Thymus (tissue), 11 donors: ENCODE results near the gene ADRA2B. TPM values are rescaled to one million over a fixed set of nuclear protein-coding genes. Genes with fewer than 3 reads are reported as not detected.
"Not testable (repeated sequence)": the region's sequence is repeated elsewhere in the genome, so short reads cannot be mapped to it uniquely, and the experiment has no call there.

Source experiments
- DNase-seq, 9 donors: peaks; one replicate each; pipeline ENCODE4 v3.0.0-alpha.2; 2013; ENCODE audit warnings: low spot score in 9 of 9, low read depth in 6 of 9, missing footprints in 1 of 9
- H3K27ac ChIP-seq, 2 donors: one replicate each; pipeline ENCODE4 v1.5.1; 2013; ENCODE audit warnings: control low read depth in 1 of 2, low read depth in 1 of 2, low read length in 1 of 2, mild to moderate bottlenecking in 1 of 2, moderate library complexity in 1 of 2
- H3K27me3 ChIP-seq, 2 donors: one replicate each; pipeline ENCODE4 v1.5.1; 2013; ENCODE audit warnings: low read length in 1 of 2; ENCODE audit not compliant: control insufficient read depth in 2 of 2, insufficient read depth in 1 of 2
- H3K36me3 ChIP-seq, 2 donors: one replicate each; pipeline ENCODE4 v1.5.1; 2013; ENCODE audit warnings: low read length in 1 of 2, mild to moderate bottlenecking in 1 of 2, moderate library complexity in 1 of 2; ENCODE audit not compliant: control insufficient read depth in 2 of 2, insufficient read depth in 2 of 2
- H3K4me1 ChIP-seq, 2 donors: one replicate each; pipeline ENCODE4 v1.5.1; 2013; ENCODE audit warnings: low read length in 2 of 2; ENCODE audit not compliant: control insufficient read depth in 2 of 2, insufficient read depth in 2 of 2
- H3K4me3 ChIP-seq, 2 donors: one replicate each; pipeline ENCODE4 v1.5.1; 2013; ENCODE audit warnings: low read length in 2 of 2, control low read depth in 1 of 2, mild to moderate bottlenecking in 1 of 2
- H3K9me3 ChIP-seq, 2 donors: one replicate each; pipeline ENCODE4 v1.5.1; 2013; ENCODE audit warnings: low read length in 1 of 2, mild to moderate bottlenecking in 1 of 2; ENCODE audit not compliant: control insufficient read depth in 2 of 2, insufficient read depth in 1 of 2
- WGBS: extraction: QIAGEN DNeasy Blood & Tissue Kit; methylation state at CpG from one replicate; pipeline ENCODE4 v1.1.7; 2013; 5-methylcytosine and 5-hydroxymethylcytosine counted together
- polyA plus RNA-seq: library from polyadenylated mRNA; stranded (reverse); fragments of 200-250 nt; gene quantifications from one replicate; pipeline ENCODE4 v1.2.3, GENCODE V29; 2013
- total RNA-seq: library from RNA; stranded (reverse); fragments of 120-200 nt; gene quantifications from one replicate; pipeline ENCODE4 v1.2.4, GENCODE V29; 2013
- donor health status: healthy.

The ADRA2B gene
- total and polyA plus RNA-seq, 2 donors = 0.28 to 0.52 TPM

- DNase-seq, H3K4me3 ChIP-seq, H3K27me3 ChIP-seq, H3K4me1 ChIP-seq, H3K27ac ChIP-seq, H3K9me3 ChIP-seq, H3K36me3 ChIP-seq: not testable (repeated sequence)
- WGBS = 100% methylated on average over 1 of the region's 3 CpGs
Observed at GRCh38 chr2:96064047-96064675, 52.2 kb downstream of the ADRA2B start.

GRCh38 chr2:96063116-96063899 is 53.1 kb downstream of the ADRA2B start:
- 74% methylated on average over 11 of the region's 12 CpGs for WGBS
- not testable (repeated sequence) for H3K27ac ChIP-seq, H3K36me3 ChIP-seq, H3K27me3 ChIP-seq, H3K4me3 ChIP-seq, DNase-seq, H3K4me1 ChIP-seq, H3K9me3 ChIP-seq

Other genes with a start within 250 kb of the ADRA2B start
- 40.9 TPM for gene ANKRD36C, start 124.7 kb downstream of the ADRA2B start, total RNA-seq
- 5.2 TPM for gene ANKRD36C, start 124.7 kb downstream of the ADRA2B start, polyA plus RNA-seq
- gene GPAT2, start 81.7 kb downstream of the ADRA2B start, total RNA-seq = 0.38 TPM
- 3.4 TPM for gene GPAT2, start 81.7 kb downstream of the ADRA2B start, polyA plus RNA-seq
- 0.42 TPM for gene ASTL, start 21.9 kb upstream of the ADRA2B start, total RNA-seq
- gene ASTL, start 21.9 kb upstream of the ADRA2B start, polyA plus RNA-seq = 2.9 TPM
- 60.0 TPM for gene DUSP2, start 28.9 kb upstream of the ADRA2B start, total RNA-seq
- gene DUSP2, start 28.9 kb upstream of the ADRA2B start, polyA plus RNA-seq = 208 TPM
- 94.5 TPM for gene STARD7, start 92.3 kb upstream of the ADRA2B start, total RNA-seq
- gene STARD7, start 92.3 kb upstream of the ADRA2B start, polyA plus RNA-seq = 69.5 TPM
- 6.9 TPM for gene TMEM127, start 149.4 kb upstream of the ADRA2B start, total RNA-seq
- gene TMEM127, start 149.4 kb upstream of the ADRA2B start, polyA plus RNA-seq = 13.7 TPM
- 51.3 TPM for gene CIAO1, start 149.7 kb upstream of the ADRA2B start, total RNA-seq
- 38.6 TPM for gene CIAO1, start 149.7 kb upstream of the ADRA2B start, polyA plus RNA-seq
- gene SNRNP200, start 189.0 kb upstream of the ADRA2B start, total RNA-seq = 51.1 TPM
- 105 TPM for gene SNRNP200, start 189.0 kb upstream of the ADRA2B start, polyA plus RNA-seq
- 7.7 TPM for gene ITPRIPL1, start 208.7 kb upstream of the ADRA2B start, total RNA-seq
- 1.9 TPM for gene ITPRIPL1, start 208.7 kb upstream of the ADRA2B start, polyA plus RNA-seq
- 33.9 TPM for gene NCAPH, start 219.2 kb upstream of the ADRA2B start, total RNA-seq
- gene NCAPH, start 219.2 kb upstream of the ADRA2B start, polyA plus RNA-seq = 3.1 TPM